22Rv1 (cell line): Measurements from ENCODE around the gene MYOZ1.

Experiments used
- CTCF ChIP-seq: fragments of 450-650 bp; IDR thresholded peaks from 2 replicates; pipeline ENCODE4 v1.5.1; 2017; ENCODE audit warnings: mild to moderate bottlenecking
- ZFX ChIP-seq: fragments of 450-650 bp; IDR thresholded peaks from 2 replicates; pipeline ENCODE4 v1.6.1; 2017; ENCODE audit warnings: antibody characterized with exemption, borderline replicate concordance

- TF ChIP-seq CTCF (no peak), ZFX (no peak)
Measured at GRCh38 chr10:73593110-73593509, 48.2 kb downstream of the MYOZ1 start.
